ENCODE results near the gene GPC1.

DNA sequence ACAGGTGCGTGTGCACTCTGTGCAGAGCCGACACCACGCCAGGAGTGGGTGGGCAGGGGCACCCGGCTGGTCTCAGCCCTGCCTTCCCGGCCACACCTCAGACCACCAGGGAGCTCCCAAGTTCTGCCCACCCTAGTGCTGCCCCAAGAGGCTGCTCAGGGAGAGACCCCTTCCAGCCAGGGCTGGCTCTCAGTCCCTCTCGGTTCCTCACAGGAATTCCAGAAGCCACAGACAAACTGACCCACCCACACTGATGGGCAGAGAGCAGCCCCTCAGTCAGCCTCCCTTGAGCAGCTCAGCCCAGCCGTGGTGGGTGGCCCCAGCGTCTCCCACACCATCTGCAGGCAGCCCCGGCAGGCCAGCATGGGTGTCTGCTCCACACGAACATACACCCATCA is 33.8 kb downstream of the GPC1 start:
- TF ChIP-seq PAX8 (IDR thresholded peaks at IDR 0.05) (no peak), CTCF (IDR thresholded peaks at IDR 0.05 in 2 of 3, conservative IDR thresholded peaks at IDR 0.05 in 1 of 3; ENCODE audit: control insufficient read depth in 2 of 3, extremely low read depth in 1 of 3, insufficient read depth in 1 of 3, low read depth in 3 of 3, low read length in 3 of 3) (no peak), POLR2A (IDR thresholded peaks at IDR 0.05; ENCODE audit: low read depth, low read length) (no peak), E2F4 (IDR thresholded peaks at IDR 0.05; ENCODE audit: low read depth, low read length) (no peak), ZNF274 (IDR thresholded peaks at IDR 0.05; ENCODE audit: insufficient read depth, insufficient read length) (no peak), BRCA1 (IDR thresholded peaks at IDR 0.05; ENCODE audit: low read depth, low read length) (no peak), POLR2AphosphoS5 (IDR thresholded peaks at IDR 0.05; ENCODE audit: low read length) (no peak), EZH2 (IDR thresholded peaks at IDR 0.05; ENCODE audit: borderline replicate concordance, control insufficient read depth, low read depth, low read length) (no peak), YY1 (IDR thresholded peaks at IDR 0.05; ENCODE audit: low read depth, low read length) (no peak), SPI1 (IDR thresholded peaks at IDR 0.05; ENCODE audit: borderline replicate concordance, insufficient read depth, low read depth, low read length) (no peak), ATF2 (IDR thresholded peaks at IDR 0.05; ENCODE audit: low read length) (no peak), SUPT20H (IDR thresholded peaks at IDR 0.05; ENCODE audit: borderline replicate concordance, control insufficient read depth, low read depth, low read length) (no peak)
- TF ChIP-seq, protein P1, sequence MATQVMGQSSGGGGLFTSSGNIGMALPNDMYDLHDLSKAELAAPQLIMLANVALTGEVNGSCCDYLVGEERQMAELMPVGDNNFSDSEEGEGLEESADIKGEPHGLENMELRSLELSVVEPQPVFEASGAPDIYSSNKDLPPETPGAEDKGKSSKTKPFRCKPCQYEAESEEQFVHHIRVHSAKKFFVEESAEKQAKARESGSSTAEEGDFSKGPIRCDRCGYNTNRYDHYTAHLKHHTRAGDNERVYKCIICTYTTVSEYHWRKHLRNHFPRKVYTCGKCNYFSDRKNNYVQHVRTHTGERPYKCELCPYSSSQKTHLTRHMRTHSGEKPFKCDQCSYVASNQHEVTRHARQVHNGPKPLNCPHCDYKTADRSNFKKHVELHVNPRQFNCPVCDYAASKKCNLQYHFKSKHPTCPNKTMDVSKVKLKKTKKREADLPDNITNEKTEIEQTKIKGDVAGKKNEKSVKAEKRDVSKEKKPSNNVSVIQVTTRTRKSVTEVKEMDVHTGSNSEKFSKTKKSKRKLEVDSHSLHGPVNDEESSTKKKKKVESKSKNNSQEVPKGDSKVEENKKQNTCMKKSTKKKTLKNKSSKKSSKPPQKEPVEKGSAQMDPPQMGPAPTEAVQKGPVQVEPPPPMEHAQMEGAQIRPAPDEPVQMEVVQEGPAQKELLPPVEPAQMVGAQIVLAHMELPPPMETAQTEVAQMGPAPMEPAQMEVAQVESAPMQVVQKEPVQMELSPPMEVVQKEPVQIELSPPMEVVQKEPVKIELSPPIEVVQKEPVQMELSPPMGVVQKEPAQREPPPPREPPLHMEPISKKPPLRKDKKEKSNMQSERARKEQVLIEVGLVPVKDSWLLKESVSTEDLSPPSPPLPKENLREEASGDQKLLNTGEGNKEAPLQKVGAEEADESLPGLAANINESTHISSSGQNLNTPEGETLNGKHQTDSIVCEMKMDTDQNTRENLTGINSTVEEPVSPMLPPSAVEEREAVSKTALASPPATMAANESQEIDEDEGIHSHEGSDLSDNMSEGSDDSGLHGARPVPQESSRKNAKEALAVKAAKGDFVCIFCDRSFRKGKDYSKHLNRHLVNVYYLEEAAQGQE (IDR thresholded peaks at IDR 0.05; ENCODE audit: low read depth, low read length): no peak
- TF ChIP-seq, protein P2, sequence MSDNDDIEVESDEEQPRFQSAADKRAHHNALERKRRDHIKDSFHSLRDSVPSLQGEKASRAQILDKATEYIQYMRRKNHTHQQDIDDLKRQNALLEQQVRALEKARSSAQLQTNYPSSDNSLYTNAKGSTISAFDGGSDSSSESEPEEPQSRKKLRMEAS (IDR thresholded peaks at IDR 0.05; ENCODE audit: low read depth, low read length): no peak
